ENCODE results near the gene CDH15. TPM values are rescaled to one million over a fixed set of nuclear protein-coding genes. Genes with fewer than 3 reads are reported as not detected.

The CDH15 gene
- total and polyA plus RNA-seq, 9 of the 15 experiments (the other 6 are each of a cell fraction or from before 2014, with no cell fraction given), result 0.07 to 0.18 TPM; not detected in 7

DNA sequence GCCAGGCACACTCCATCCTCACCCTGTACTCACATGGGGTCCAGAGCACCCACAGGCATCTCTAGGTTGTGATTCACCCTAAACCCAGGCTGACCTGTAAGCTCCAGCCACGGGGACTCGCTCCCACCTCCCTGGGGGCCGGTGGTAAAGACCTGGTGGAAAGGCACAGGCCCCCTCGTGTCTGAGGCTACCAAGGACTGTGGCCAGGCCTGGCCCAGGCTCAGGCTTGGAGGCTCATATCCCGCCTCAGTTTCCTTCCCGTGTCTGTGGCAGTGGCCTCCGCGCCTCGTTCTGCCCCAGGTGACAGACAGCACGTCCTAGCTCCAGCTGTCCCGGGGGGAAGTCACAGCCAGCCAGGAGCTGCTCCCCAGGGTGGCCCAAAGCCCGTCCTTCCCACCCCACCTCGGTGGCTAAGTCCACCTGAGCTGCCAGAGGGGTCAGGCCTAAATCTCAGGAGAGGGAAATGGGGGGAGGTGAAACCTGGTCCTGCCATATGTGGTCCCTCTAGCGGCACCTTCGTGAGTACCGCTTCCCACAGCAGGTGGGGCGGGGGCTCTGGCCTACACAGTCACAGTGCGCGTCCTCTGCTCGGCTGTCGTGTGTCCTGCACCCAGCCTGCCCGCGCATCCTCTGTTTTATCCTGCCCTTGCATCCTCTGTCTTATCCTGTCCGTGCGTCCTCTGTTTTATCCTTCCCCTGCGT lies 12.6 kb downstream of the CDH15 start:
- no peaks in the 10 kb centered on the region for H3K79me2 ChIP-seq (ENCODE audit: control insufficient read depth, insufficient read depth, low read length)
- H3K27me3 ChIP-seq (ENCODE audit: control insufficient read depth in 2 of 2, insufficient read depth in 2 of 2, low read length in 2 of 2), result peaks cover 0 to 24% of the 10 kb centered on the region in 2 experiments; a peak in 2 of 5 replicates
- no peak overlapping the region for H2AFZ ChIP-seq (ENCODE audit: low read depth, low read length)
- H3K36me3 ChIP-seq (ENCODE audit: control insufficient read depth, insufficient read depth, low read length), result no peaks in the 10 kb centered on the region
- H3K9ac ChIP-seq (ENCODE audit: insufficient read depth in 1 of 2, low read depth in 2 of 2, low read length in 2 of 2), result peak overlapping the region in 1 of 2 experiments; percentile 33; a peak in 1 of 4 replicates
- H3K4me1 ChIP-seq (replicated peaks in 1 of 2; ENCODE audit: control insufficient read depth in 2 of 2, insufficient read depth in 2 of 2, low read length in 2 of 2), result peaks cover 0 to 49% of the 10 kb centered on the region in 2 experiments; a peak in 3 of 5 replicates
- TF ChIP-seq ETS1 (conservative IDR thresholded peaks at IDR 0.05; ENCODE audit: control insufficient read depth, low read depth, low read length) (0 out of 2 replicates have a peak, but pooled peaks have one; percentile 33), FOXA1 (IDR thresholded peaks at IDR 0.05; ENCODE audit: borderline replicate concordance) (no peak), ZNF589 (CRISPR knock-in tag; IDR thresholded peaks at IDR 0.05; ENCODE audit: low read depth) (no peak), NRF1 (conservative IDR thresholded peaks at IDR 0.05 in 1 of 2, IDR thresholded peaks at IDR 0.05 in 1 of 2) (0 out of 4 replicates have a peak, but pooled peaks have one; percentile 14 to 17), ZKSCAN1 (IDR thresholded peaks at IDR 0.05; ENCODE audit: low read depth, low read length) (peak; percentile 38; the same call in 1 of the 2 replicates), FUS (optimal IDR thresholded peaks at IDR 0.05; ENCODE audit: low read depth, low read length) (no peak), SUPT5H (IDR thresholded peaks at IDR 0.05) (no peak)
- TF ChIP-seq, protein P1, sequence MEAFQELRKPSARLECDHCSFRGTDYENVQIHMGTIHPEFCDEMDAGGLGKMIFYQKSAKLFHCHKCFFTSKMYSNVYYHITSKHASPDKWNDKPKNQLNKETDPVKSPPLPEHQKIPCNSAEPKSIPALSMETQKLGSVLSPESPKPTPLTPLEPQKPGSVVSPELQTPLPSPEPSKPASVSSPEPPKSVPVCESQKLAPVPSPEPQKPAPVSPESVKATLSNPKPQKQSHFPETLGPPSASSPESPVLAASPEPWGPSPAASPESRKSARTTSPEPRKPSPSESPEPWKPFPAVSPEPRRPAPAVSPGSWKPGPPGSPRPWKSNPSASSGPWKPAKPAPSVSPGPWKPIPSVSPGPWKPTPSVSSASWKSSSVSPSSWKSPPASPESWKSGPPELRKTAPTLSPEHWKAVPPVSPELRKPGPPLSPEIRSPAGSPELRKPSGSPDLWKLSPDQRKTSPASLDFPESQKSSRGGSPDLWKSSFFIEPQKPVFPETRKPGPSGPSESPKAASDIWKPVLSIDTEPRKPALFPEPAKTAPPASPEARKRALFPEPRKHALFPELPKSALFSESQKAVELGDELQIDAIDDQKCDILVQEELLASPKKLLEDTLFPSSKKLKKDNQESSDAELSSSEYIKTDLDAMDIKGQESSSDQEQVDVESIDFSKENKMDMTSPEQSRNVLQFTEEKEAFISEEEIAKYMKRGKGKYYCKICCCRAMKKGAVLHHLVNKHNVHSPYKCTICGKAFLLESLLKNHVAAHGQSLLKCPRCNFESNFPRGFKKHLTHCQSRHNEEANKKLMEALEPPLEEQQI (IDR thresholded peaks at IDR 0.05), result no peak
- TF ChIP-seq, protein P2, sequence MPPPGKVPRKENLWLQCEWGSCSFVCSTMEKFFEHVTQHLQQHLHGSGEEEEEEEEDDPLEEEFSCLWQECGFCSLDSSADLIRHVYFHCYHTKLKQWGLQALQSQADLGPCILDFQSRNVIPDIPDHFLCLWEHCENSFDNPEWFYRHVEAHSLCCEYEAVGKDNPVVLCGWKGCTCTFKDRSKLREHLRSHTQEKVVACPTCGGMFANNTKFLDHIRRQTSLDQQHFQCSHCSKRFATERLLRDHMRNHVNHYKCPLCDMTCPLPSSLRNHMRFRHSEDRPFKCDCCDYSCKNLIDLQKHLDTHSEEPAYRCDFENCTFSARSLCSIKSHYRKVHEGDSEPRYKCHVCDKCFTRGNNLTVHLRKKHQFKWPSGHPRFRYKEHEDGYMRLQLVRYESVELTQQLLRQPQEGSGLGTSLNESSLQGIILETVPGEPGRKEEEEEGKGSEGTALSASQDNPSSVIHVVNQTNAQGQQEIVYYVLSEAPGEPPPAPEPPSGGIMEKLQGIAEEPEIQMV (tag; conservative IDR thresholded peaks at IDR 0.05; ENCODE audit: low read depth), result no peak
- TF ChIP-seq, protein P3, sequence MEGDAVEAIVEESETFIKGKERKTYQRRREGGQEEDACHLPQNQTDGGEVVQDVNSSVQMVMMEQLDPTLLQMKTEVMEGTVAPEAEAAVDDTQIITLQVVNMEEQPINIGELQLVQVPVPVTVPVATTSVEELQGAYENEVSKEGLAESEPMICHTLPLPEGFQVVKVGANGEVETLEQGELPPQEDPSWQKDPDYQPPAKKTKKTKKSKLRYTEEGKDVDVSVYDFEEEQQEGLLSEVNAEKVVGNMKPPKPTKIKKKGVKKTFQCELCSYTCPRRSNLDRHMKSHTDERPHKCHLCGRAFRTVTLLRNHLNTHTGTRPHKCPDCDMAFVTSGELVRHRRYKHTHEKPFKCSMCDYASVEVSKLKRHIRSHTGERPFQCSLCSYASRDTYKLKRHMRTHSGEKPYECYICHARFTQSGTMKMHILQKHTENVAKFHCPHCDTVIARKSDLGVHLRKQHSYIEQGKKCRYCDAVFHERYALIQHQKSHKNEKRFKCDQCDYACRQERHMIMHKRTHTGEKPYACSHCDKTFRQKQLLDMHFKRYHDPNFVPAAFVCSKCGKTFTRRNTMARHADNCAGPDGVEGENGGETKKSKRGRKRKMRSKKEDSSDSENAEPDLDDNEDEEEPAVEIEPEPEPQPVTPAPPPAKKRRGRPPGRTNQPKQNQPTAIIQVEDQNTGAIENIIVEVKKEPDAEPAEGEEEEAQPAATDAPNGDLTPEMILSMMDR (IDR thresholded peaks at IDR 0.05 in 2 of 3, conservative IDR thresholded peaks at IDR 0.05 in 1 of 3; ENCODE audit: insufficient read depth in 2 of 3, low read depth in 1 of 3, low read length in 3 of 3), result peak in 2 of 3 experiments; percentile 30 to 41; a peak in 2 of 6 replicates
- no peak overlapping the region for H3K4me2 ChIP-seq (ENCODE audit: insufficient read depth, low read length)
- WGBS (ENCODE audit: insufficient coverage, low coverage, missing lambda C conversion rate), result 12% methylated on average over 26 of the region's 26 CpGs
- CTCF ChIA-PET (ENCODE audit: low intra/inter-chr PET ratio), result no interaction called here
- H3K9me1 ChIP-seq (ENCODE audit: control insufficient read depth, insufficient read depth, low read length), result peaks cover 3% of the 10 kb centered on the region
- BruUV-seq (replicated peaks), result no TSS peak
- H3K9me3 ChIP-seq (replicated peaks; ENCODE audit: control insufficient read depth, insufficient read depth, low read depth, low read length), result no peaks in the 10 kb centered on the region
- POLR2A ChIA-PET, result interaction anchor here (0.7 kb wide), 1 partner anchor 861 kb away, joined by 3 read pairs; no protein-coding TSS in a partner anchor
- DNase-seq (ENCODE audit: extremely low read depth in 1 of 4, low spot score in 3 of 4), result peak; percentile 34 to 48 (median 44)
- no peak for FAIRE-seq
- H3K27ac ChIP-seq (ENCODE audit: extremely low read depth, low read depth, low read length), result no peak overlapping the region
- no peak overlapping the region for H3K4me3 ChIP-seq
- no peaks in the 10 kb centered on the region; the same call in 1 of the 2 replicates for H4K20me1 ChIP-seq (replicated peaks; ENCODE audit: control insufficient read depth, insufficient read depth, low read length)
- in situ Hi-C loops (cut with MboI) (no loop called here), intact Hi-C loops (cut with micrococcal nuclease) (no loop called here)
- peak; percentile 78 for ATAC-seq

Measured in K562 (cell line).